H4 (cell line): ENCODE results near the gene OAT. TPM values are rescaled to one million over a fixed set of nuclear protein-coding genes. Genes with fewer than 3 reads are reported as not detected.
A peak's percentile ranks its signal among the peaks of the same experiment; 100 is the strongest.

ENCODE experiments used
- DNase-seq: peaks from one replicate; pipeline ENCODE4 v3.0.0-alpha.2; 2015; ENCODE audit warnings: low spot score
- total RNA-seq: library from RNA; depleted of rRNA; stranded (reverse); fragments of >200 nt; shearing (Covaris generic); gene quantifications from 2 replicates; pipeline ENCODE4 v1.2.3, GENCODE V29; 2014

Gene OAT
- total RNA-seq, 1 experiment from 2014 or later = 200 TPM

DNA sequence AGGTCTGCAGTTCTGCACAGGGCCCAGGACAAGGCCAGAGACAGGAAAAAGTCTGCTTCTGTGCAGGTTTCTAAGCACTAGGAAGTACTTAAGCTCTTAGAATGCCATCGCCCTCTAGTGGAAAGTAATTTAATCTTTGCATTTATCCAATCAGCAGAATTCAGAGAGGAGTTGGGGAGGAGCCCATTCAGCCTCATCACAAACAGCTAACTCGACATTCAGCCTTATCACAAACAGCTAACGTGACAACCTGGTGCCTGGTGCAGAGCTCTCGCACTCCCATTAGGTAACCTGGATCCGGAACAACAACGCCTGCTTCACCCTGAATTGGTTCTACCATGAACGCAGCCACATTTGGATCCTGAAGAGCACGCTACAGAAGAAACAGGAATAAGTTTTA lies 15.2 kb downstream of the OAT start:
- peak; percentile 82 for DNase-seq

GRCh38 chr10:124402273-124402672 lies 16.4 kb downstream of the OAT start:
- no peak for DNase-seq

DNA sequence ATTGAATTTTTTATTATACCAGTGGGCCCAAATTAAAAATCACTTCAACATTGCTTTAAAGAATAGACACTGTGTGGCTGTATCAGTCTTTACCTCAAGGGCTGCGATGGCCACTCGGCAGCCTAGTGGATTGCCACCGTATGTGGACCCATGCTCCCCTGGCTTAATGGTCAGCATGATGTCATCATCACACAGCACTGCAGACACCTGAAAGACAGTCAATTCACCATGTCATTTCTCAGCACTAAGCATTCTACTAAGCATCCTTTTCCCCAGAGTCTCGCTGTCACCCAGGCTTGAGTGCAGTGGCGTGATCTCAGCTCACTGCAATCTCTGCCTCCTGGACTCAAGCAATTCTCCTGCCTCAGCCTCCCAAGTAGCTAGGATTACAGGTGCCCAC lies 17.1 kb downstream of the OAT start:
- DNase-seq = no peak

DNA sequence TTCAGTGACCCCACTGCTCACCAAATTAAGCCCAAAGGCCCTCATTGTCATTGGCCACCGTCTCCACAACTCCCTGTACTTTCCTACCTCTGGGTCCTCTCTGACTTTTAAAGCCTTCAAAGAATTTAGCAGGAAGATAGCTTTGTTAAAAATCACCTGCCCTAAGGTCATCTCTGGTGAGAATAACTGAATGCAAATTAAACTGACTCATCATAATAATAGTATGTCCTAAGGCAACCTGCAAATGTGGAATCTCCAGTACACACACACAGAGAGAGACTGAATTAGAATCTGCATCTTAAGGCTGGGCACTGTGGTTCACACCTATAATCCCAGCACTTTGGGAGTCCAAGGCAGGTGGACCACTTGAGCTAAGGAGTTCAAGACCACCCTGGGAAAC lies 24.1 kb downstream of the OAT start:
- no peak for DNase-seq

DNA sequence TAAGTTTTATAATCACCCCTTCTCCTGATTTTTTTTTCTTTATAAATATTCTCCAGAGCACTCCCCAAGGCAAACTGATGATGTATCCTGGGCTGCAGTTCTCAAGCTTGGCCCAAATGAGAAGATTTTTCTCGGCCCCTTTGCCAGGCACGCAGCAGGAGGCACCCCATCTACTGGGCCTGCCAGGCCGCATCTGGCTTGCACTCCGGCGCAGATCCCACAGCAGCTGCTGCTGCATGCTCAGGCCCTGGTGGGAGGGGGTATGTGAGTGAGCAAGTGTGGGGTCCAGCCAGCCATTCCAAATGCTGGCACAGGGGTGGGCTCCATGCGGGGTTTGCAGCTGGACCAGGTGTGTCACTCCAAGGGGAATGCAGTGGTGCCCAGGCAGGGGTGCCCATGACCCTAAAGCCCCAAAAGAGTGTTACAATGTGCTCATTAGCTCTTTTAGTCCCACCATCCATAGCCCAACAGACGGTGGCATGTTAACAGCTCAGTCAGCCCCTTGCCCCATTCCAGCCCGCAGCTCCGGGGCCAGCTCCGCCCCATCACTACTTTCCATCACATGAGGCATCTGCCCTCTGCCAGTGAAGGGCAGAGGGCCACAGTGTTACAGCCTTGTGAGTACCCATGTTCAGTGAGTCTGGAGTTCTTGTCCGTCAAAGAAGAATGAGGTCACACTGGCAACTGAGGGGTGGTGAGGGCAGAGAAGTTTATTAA lies 25.9 kb downstream of the OAT start:
- no peak for DNase-seq

GRCh38 chr10:124390471-124391187 lies 28.1 kb downstream of the OAT start:
- DNase-seq = no peak

- DNase-seq = no peak
These were observed 28.9 kb downstream of the OAT start for GRCh38 chr10:124389613-124390361.

DNA sequence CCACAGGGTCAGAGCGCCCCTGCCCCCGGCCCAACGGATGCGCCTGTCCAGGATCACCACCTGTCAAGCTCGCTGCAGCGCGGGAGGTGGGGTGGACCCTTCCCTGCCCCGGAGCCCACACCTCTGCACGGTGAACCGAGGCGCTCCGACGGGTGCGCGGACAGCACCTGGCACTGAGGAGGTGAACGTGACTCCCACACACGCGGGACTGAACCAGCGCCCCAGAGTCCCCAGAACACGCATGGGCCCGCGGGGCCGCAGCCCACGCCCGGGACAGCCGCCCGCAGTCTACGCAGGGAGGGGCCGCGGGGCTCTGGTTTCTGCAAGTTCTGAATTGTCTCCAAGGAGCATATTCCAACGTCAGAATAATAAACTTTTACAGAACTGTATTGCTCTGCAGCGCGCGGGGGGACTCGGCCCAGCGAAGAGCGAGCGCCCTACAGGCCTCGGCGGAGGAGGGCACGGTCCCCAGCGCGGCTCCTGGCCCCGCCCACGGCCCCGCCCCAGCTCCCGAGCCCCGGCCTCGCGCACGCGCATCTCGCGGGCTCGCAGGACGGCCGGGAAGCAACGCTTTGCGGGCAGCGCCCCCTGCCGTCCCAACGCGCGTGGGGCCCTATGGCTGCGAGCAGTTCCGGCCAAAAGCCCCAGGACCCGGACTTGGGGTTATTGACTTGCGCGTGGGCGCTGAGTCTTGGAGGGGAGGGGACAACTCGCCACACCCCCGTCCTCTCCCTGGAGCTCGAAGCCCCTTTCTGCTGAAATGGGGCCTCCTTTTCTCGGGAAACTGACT lies 29.7 kb downstream of the OAT start:
- peak; percentile 64 for DNase-seq

- DNase-seq = no peak
These were observed 30.3 kb downstream of the OAT start for GRCh38 chr10:124388476-124388822.

DNA sequence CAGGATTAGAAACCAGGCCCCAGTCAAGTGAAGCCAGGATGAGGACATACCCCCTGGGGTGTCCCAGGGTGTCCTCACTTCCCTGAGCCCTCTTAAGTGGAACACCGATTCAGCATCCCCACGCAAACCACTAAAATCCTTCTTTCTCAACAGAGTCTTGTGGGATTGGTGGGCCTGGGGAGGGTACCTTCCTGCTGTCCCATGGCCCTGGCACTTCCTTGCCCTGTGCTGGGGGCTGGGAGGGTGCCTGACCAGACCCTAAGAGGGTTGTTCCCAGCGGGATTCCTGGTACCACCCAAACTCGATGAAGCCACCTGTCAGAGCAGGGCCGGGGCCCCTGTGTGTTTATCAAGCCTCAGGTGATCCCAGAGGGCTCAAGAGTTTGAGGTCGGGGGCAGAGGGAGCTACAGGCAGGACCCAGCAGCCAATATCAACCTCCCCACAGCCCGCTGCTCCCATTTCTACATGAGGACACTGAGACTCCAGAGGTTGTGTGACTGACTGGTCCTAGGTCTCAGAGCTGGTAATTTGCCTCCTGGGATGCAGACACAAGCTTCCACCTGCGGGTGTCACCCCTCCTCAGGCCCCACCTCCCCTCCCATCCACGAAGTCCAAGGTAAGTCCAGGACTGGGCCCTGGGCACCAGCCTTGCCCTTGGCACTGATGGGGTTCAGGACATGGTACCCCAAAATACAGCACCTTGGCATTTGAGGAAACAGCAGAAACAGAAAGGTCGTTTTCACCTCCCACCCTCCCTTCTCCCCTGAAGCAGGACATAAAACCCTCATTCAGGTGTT lies 31.4 kb downstream of the OAT start:
- DNase-seq = no peak

- DNase-seq = no peak
These were observed 32.3 kb downstream of the OAT start for GRCh38 chr10:124386186-124387077.

DNA sequence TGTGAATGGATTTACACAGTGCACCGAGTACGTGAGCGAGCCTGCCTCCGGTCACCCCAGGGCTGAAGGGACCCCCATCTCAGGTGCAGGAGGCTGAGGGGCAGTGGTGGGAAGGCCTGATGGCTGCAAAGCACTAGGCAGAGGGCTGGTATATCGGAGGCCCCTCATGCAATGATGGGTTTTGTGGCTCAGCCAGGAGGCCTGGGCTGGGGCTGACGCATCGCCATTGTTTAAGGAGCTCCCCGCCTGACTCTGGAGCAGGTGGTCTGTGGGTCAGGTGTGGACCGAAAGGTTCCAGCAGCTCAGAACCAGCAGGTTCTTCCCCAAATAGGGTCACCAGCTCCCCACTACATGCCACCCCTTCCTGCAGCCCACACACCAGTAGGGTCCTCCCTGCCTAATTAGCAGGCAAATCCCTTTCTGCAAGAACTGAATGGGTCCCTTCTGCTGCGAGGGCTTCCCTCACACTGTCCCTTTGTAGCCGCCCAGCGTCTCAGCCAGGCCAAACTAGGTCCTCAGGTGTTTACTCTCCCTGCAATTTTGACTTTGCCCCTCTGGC lies 33.0 kb downstream of the OAT start:
- DNase-seq = no peak

GRCh38 chr10:124384591-124385190 lies 34.0 kb downstream of the OAT start:
- DNase-seq = no peak

- no peak for DNase-seq
These were observed 34.6 kb downstream of the OAT start for GRCh38 chr10:124384172-124384571.

GRCh38 chr10:124383496-124383895 lies 35.2 kb downstream of the OAT start:
- no peak for DNase-seq

GRCh38 chr10:124381011-124381611 lies 37.6 kb downstream of the OAT start:
- peak; percentile 81 for DNase-seq

- DNase-seq = no peak
These were observed 38.3 kb downstream of the OAT start for GRCh38 chr10:124380256-124380995.

DNA sequence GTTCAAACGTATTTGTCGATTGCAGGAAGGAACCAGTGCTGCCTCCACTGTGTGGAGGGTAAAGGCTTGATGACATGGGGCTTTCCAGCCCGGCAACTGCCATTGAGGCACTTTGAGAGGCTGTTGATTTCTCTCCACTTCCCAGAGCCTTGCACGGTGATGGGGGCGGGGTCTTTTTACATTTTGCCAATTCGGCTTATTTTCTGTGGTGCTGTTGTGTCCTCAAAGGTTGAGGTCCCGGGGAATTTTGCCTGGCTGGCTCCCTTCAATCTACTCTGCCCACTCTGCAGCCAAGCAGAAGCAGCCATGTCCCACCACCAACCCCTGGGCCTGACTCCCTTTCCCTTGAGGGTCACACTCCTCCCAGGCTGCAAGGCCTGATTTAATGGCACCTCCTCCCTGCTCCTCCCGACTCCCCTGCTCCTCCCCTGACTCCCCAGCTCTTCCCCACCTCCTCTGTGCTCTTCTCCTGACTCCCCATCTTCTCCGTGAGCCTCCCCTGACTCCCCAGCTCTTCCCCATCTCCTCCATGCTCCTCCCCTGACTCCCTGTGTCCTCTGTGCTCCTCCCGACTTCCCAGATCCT lies 39.0 kb downstream of the OAT start:
- no peak for DNase-seq
